NOMO-1 treated with DMSO at 0.1 percent for 48 hours (cell line): ENCODE results near the gene QPRT.
"Not testable (repeated sequence)": the region's sequence is repeated elsewhere in the genome, so short reads cannot be mapped to it uniquely, and the experiment has no call there.

Experiments used
- DNase-seq: peaks from one replicate; lab custom pipeline; 2025; ENCODE audit not compliant: unreplicated experiment; lab: John Stamatoyannopoulos, UW

The QPRT gene

GRCh38 chr16:29662729-29663015 lies 16.3 kb upstream of the QPRT start:
- DNase-seq = no peak

GRCh38 chr16:29663016-29663806 lies 15.8 kb upstream of the QPRT start, which contains the start of gene SPN:
SPN (plus strand) TSS chr16:29663247; CDS start chr16:29663729, 482 bp downstream.
- peak; percentile 72 for DNase-seq

- DNase-seq = no peak
Observed at GRCh38 chr16:29663807-29664090, 15.2 kb upstream of the QPRT start.

GRCh38 chr16:29664091-29664921 lies 14.7 kb upstream of the QPRT start:
- DNase-seq = peak; percentile 26

GRCh38 chr16:29665294-29666077 lies 13.5 kb upstream of the QPRT start:
- no peak for DNase-seq

GRCh38 chr16:29667322-29667610 lies 11.7 kb upstream of the QPRT start:
- DNase-seq = not testable (repeated sequence)

- DNase-seq = no peak
Observed at GRCh38 chr16:29667755-29668154, 11.2 kb upstream of the QPRT start.

- no peak for DNase-seq
Observed at GRCh38 chr16:29668267-29668666, 10.7 kb upstream of the QPRT start.

- no peak for DNase-seq
Observed at GRCh38 chr16:29673501-29673900, 5.5 kb upstream of the QPRT start.

GRCh38 chr16:29674188-29674587 lies 4.8 kb upstream of the QPRT start:
- no peak for DNase-seq

GRCh38 chr16:29675811-29676643 lies 3.0 kb upstream of the QPRT start:
- DNase-seq = peak; percentile 82

GRCh38 chr16:29676989-29677785 lies 1.8 kb upstream of the QPRT start:
- DNase-seq = no peak

GRCh38 chr16:29680180-29680598 lies 1.2 kb downstream of the QPRT start:
- no peak for DNase-seq

GRCh38 chr16:29683543-29684090 lies 4.6 kb downstream of the QPRT start:
- no peak for DNase-seq

GRCh38 chr16:29684679-29685078 lies 5.7 kb downstream of the QPRT start:
- DNase-seq = no peak

GRCh38 chr16:29686740-29687332 lies 7.9 kb downstream of the QPRT start:
- DNase-seq = peak; percentile 57

- DNase-seq = no peak
Observed at GRCh38 chr16:29687755-29688154, 8.8 kb downstream of the QPRT start.

GRCh38 chr16:29688172-29688571 lies 9.2 kb downstream of the QPRT start:
- DNase-seq = no peak

GRCh38 chr16:29689490-29690351 lies 10.7 kb downstream of the QPRT start:
- peak; percentile 45 for DNase-seq
